Measurements from ENCODE around the gene WIPI1. TPM values are rescaled to one million over a fixed set of nuclear protein-coding genes. Genes with fewer than 3 reads are reported as not detected.

The WIPI1 gene
- total and polyA plus RNA-seq, 2 of the 13 experiments (the other 11 are each of a cell fraction or from before 2014, with no cell fraction given) = 29.4 to 141 TPM

DNA sequence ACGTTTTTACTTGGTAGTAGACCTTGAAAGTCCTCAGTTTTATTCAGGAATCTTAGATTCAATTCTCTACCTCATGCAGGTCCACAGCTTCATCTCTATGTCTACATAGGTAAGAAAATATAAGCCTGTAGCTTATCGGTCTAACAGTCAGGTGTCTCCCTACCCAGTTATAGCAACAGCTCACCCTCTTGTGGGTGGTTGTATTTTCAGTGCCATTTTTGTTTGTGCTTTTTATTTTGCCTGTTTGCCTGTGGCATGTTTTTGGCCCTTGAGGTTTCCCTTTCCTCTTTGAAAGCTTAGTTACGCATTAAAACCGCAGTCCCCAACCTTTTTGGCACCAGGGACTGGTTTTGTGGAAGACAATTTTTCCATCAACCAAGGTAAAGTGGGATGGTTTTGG lies 23.6 kb upstream of the WIPI1 start:
- Histone ChIP-seq H3K4me1 (ENCODE audit: insufficient read depth, low read length) (peaks cover 53% of the 10 kb centered on the region), H3K79me2 (ENCODE audit: insufficient read depth, low read length) (no peaks in the 10 kb centered on the region), H4K20me1 (ENCODE audit: insufficient read depth, low read length) (no peaks in the 10 kb centered on the region), H3K4me3 (replicated peaks in 1 of 3; ENCODE audit: insufficient read depth in 1 of 3, low read depth in 2 of 3, low read length in 3 of 3) (no peak overlapping the region), H3K9me3 (ENCODE audit: low read length) (peaks cover 6% of the 10 kb centered on the region), H3K27me3 (ENCODE audit: control insufficient read depth in 1 of 2, insufficient read depth in 2 of 2, low read length in 2 of 2) (no peaks in the 10 kb centered on the region), H3K27ac (ENCODE audit: extremely low read length, insufficient read depth, low read length) (no peak overlapping the region), H3K36me3 (replicated peaks in 1 of 2; ENCODE audit: control insufficient read depth in 1 of 2, insufficient read depth in 2 of 2, low read length in 2 of 2) (no peaks in the 10 kb centered on the region), H3K9ac (ENCODE audit: insufficient read depth, low read depth, low read length) (no peak overlapping the region), H2AFZ (ENCODE audit: low read length) (no peak overlapping the region), H3K4me2 (ENCODE audit: low read depth, low read length) (no peak overlapping the region)
- ChIA-PET CTCF (ENCODE audit: low intra/inter-chr PET ratio, low total read pairs) (no interaction called here), POLR2A (interaction anchor here (1.7 kb wide), 1 partner anchor 23 kb away, joined by 3 read pairs; the partner anchor contains the start of gene WIPI1)
- no peak for DNase-seq (ENCODE audit: low spot score)
- BruUV-seq (replicated peaks) = no TSS peak
- WGBS (ENCODE audit: low lambda C conversion rate) = 92% methylated on average over 4 of the region's 4 CpGs
- in situ Hi-C loops (cut with HindIII; ENCODE audit: extremely low pct_ligation_motif_present, low pct_unique_long_range_greater_than_20kb) (no loop called here), intact Hi-C loops (cut with micrococcal nuclease; ENCODE audit: unreplicated experiment) (no loop called here)
- FAIRE-seq = no peak
- TF ChIP-seq ZNF652 (CRISPR knock-in tag; IDR thresholded peaks at IDR 0.05; ENCODE audit: borderline replicate concordance, low read depth) (no peak), MED13 (CRISPR knock-in tag; IDR thresholded peaks at IDR 0.05) (no peak), ZNF460 (CRISPR knock-in tag; IDR thresholded peaks at IDR 0.05; ENCODE audit: borderline replicate concordance) (no peak), MXD1 (CRISPR knock-in tag; IDR thresholded peaks at IDR 0.05) (no peak), FOXC1 (CRISPR knock-in tag; IDR thresholded peaks at IDR 0.05; ENCODE audit: borderline replicate concordance) (no peak)
- TF ChIP-seq, protein P1, sequence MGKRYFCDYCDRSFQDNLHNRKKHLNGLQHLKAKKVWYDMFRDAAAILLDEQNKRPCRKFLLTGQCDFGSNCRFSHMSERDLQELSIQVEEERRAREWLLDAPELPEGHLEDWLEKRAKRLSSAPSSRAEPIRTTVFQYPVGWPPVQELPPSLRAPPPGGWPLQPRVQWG (CRISPR knock-in tag; IDR thresholded peaks at IDR 0.05; ENCODE audit: borderline replicate concordance, low read depth) = no peak
- ATAC-seq = no peak

DNA sequence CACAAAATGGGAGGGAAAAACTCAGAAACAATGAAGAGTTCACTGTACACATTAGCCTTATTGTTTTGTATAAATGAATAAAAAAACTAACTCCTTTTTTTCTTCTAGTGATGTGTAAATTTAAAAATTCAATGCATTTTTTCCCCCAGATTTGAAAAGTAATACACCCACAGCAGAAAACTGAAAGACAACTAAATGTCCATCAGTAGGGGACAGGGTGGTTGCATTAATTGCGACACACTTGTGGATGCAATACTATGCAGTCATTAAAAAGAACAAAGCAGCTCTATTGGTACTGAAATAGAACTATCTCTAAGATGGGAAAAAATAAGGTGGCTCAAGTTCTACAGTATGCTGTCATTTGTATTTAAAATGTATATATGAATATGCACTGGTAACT lies 13.7 kb upstream of the WIPI1 start:
- peaks cover 46% of the 10 kb centered on the region for H3K4me1 ChIP-seq (ENCODE audit: insufficient read depth, low read length)
- in situ Hi-C loops (cut with HindIII; ENCODE audit: extremely low pct_ligation_motif_present, low pct_unique_long_range_greater_than_20kb) (no loop called here), intact Hi-C loops (cut with micrococcal nuclease; ENCODE audit: unreplicated experiment) (loop anchor here (5.0 kb wide), 1 partner anchor 131 kb away; the partner anchor contains the start of gene FAM20A)
- H2AFZ ChIP-seq (ENCODE audit: low read length) = no peak overlapping the region
- H3K4me3 ChIP-seq (replicated peaks in 1 of 3; ENCODE audit: insufficient read depth in 1 of 3, low read depth in 2 of 3, low read length in 3 of 3) = no peak overlapping the region
- no peaks in the 10 kb centered on the region for H3K36me3 ChIP-seq (replicated peaks in 1 of 2; ENCODE audit: control insufficient read depth in 1 of 2, insufficient read depth in 2 of 2, low read length in 2 of 2)
- peaks cover 8% of the 10 kb centered on the region; the same call in 1 of the 2 replicates for H3K9me3 ChIP-seq (ENCODE audit: low read length)
- no peaks in the 10 kb centered on the region for H3K27me3 ChIP-seq (ENCODE audit: control insufficient read depth in 1 of 2, insufficient read depth in 2 of 2, low read length in 2 of 2)
- ATAC-seq (no peak), FAIRE-seq (no peak), DNase-seq (ENCODE audit: low spot score) (no peak)
- no peaks in the 10 kb centered on the region for H4K20me1 ChIP-seq (ENCODE audit: insufficient read depth, low read length)
- BruUV-seq (replicated peaks) = no TSS peak
- POLR2A ChIA-PET = interaction anchor here (0.7 to 1.2 kb wide), 3 partner anchors 15 to 435 kb away, joined by 3 read pairs; partner anchors contain the start of genes KPNA2 and PRKAR1A
- no peak overlapping the region for H3K4me2 ChIP-seq (ENCODE audit: low read depth, low read length)
- CTCF ChIA-PET (ENCODE audit: low intra/inter-chr PET ratio, low total read pairs) = no interaction called here
- H3K79me2 ChIP-seq (ENCODE audit: insufficient read depth, low read length) = no peaks in the 10 kb centered on the region
- no peak overlapping the region for H3K27ac ChIP-seq (ENCODE audit: extremely low read length, insufficient read depth, low read length)
- H3K9ac ChIP-seq (ENCODE audit: insufficient read depth, low read depth, low read length) = no peak overlapping the region
- 84% methylated on average over 1 of the region's 1 CpG for WGBS (ENCODE audit: low lambda C conversion rate)
- TF ChIP-seq CEBPB (IDR thresholded peaks at IDR 0.05; ENCODE audit: borderline replicate concordance, low read depth, low read length) (peak; percentile 95), JARID2 (CRISPR knock-in tag; IDR thresholded peaks at IDR 0.05; ENCODE audit: insufficient replicate concordance) (no peak), PRDM10 (CRISPR knock-in tag; IDR thresholded peaks at IDR 0.05; ENCODE audit: low read depth) (no peak), ZZZ3 (CRISPR knock-in tag; IDR thresholded peaks at IDR 0.05; ENCODE audit: borderline replicate concordance) (no peak), DNMT3B (CRISPR knock-in tag; conservative IDR thresholded peaks at IDR 0.05) (no peak), KLF12 (CRISPR knock-in tag; IDR thresholded peaks at IDR 0.05; ENCODE audit: borderline replicate concordance) (no peak), GATAD2A (CRISPR knock-in tag; IDR thresholded peaks at IDR 0.05) (peak; percentile 13; the same call in 1 of the 2 replicates), ZBTB42 (CRISPR knock-in tag; IDR thresholded peaks at IDR 0.05) (no peak), CEBPG (CRISPR knock-in tag; IDR thresholded peaks at IDR 0.05) (peak; percentile 81)

All from HepG2 (cell line).